ENCODE data around the gene MCUR1. TPM values are rescaled to one million over a fixed set of nuclear protein-coding genes. Genes with fewer than 3 reads are reported as not detected.
"Not testable (repeated sequence)": the region's sequence is repeated elsewhere in the genome, so short reads cannot be mapped to it uniquely, and the experiment has no call there.

MCUR1 gene
- polyA plus RNA-seq, 3 donors, result 2.4 to 7.8 (median 5.2) TPM

- WGBS (ENCODE audit: insufficient coverage), result 100% methylated on average over 1 of the region's 3 CpGs
- H2AFZ ChIP-seq (ENCODE audit: insufficient read depth, low read depth, low read length, poor library complexity, severe bottlenecking), result no peak overlapping the region
- no peaks in the 10 kb centered on the region for H3K36me3 ChIP-seq (replicated peaks in 1 of 2; ENCODE audit: control insufficient read depth in 1 of 2, insufficient read depth in 2 of 2, low read length in 2 of 2)
These were observed 37.0 kb upstream of the MCUR1 start for GRCh38 chr6:13851330-13851729.

GRCh38 chr6:13850690-13851089 lies 36.3 kb upstream of the MCUR1 start:
- H3K36me3 Mint-ChIP-seq; H3K4me3 ChIP-seq (replicated peaks in 1 of 3; ENCODE audit: low read depth in 2 of 3, low read length in 3 of 3); H3K27ac ChIP-seq (ENCODE audit: low read depth in 1 of 2, low read length in 2 of 2); H4K20me1 ChIP-seq (ENCODE audit: insufficient read depth, low read length); H3K4me1 Mint-ChIP-seq; H3K36me3 ChIP-seq (replicated peaks in 1 of 2; ENCODE audit: control insufficient read depth in 1 of 2, insufficient read depth in 2 of 2, low read length in 2 of 2); H3K4me2 ChIP-seq (replicated peaks; ENCODE audit: extremely low read depth, low read length, poor library complexity, severe bottlenecking); H3K79me2 ChIP-seq (ENCODE audit: insufficient read depth, low read length); H3K27me3 ChIP-seq (ENCODE audit: control insufficient read depth in 2 of 2, insufficient read depth in 2 of 2, low read length in 2 of 2); H3K9ac ChIP-seq (ENCODE audit: insufficient read depth, low read length, poor library complexity, severe bottlenecking); H3K27ac Mint-ChIP-seq; H3K4me3 Mint-ChIP-seq; DNase-seq; H3K9me3 ChIP-seq (replicated peaks in 1 of 2; ENCODE audit: control insufficient read depth in 1 of 2, insufficient read depth in 1 of 2, low read length in 2 of 2); H3K27me3 Mint-ChIP-seq (ENCODE audit: low read depth in 3 of 3); H3K4me1 ChIP-seq (ENCODE audit: control insufficient read depth in 1 of 2, insufficient read depth in 2 of 2, low read length in 2 of 2); H2AFZ ChIP-seq (ENCODE audit: insufficient read depth, low read depth, low read length, poor library complexity, severe bottlenecking); intact Hi-C loops (cut with micrococcal nuclease): not testable (repeated sequence)
- peaks cover 0 to 17% (median 4%) of the 10 kb centered on the region in 7 donors for H3K9me3 Mint-ChIP-seq
- WGBS (ENCODE audit: insufficient coverage), result no CpG with 5 or more reads among the region's 5 CpGs

More at GRCh38 chr6:13851330-13851729, 37.0 kb upstream of the MCUR1 start:
- Histone ChIP-seq H3K9me3 (replicated peaks in 1 of 2; ENCODE audit: control insufficient read depth in 1 of 2, insufficient read depth in 1 of 2, low read length in 2 of 2) (no peaks in the 10 kb centered on the region), H3K4me3 (replicated peaks in 1 of 3; ENCODE audit: low read depth in 2 of 3, low read length in 3 of 3) (no peak overlapping the region), H3K79me2 (ENCODE audit: insufficient read depth, low read length) (no peaks in the 10 kb centered on the region), H3K27ac (ENCODE audit: low read depth in 1 of 2, low read length in 2 of 2) (no peak overlapping the region), H4K20me1 (ENCODE audit: insufficient read depth, low read length) (no peaks in the 10 kb centered on the region), H3K4me2 (replicated peaks; ENCODE audit: extremely low read depth, low read length, poor library complexity, severe bottlenecking) (no peak overlapping the region), H3K9ac (ENCODE audit: insufficient read depth, low read length, poor library complexity, severe bottlenecking) (no peak overlapping the region), H3K4me1 (ENCODE audit: control insufficient read depth in 1 of 2, insufficient read depth in 2 of 2, low read length in 2 of 2) (no peaks in the 10 kb centered on the region), H3K27me3 (ENCODE audit: control insufficient read depth in 2 of 2, insufficient read depth in 2 of 2, low read length in 2 of 2) (no peaks in the 10 kb centered on the region)
- H3K4me3 Mint-ChIP-seq, result no peak overlapping the region
- peaks cover 0 to 15% (median 4%) of the 10 kb centered on the region in 7 donors for H3K9me3 Mint-ChIP-seq
- no peak for TF ChIP-seq CTCF (IDR thresholded peaks at IDR 0.05)
- no peaks in the 10 kb centered on the region for H3K4me1 Mint-ChIP-seq
- no peaks in the 10 kb centered on the region for H3K36me3 Mint-ChIP-seq
- no peak for DNase-seq
- peaks cover 4 to 7% (median 6%) of the 10 kb centered on the region in 3 donors for H3K27me3 Mint-ChIP-seq (ENCODE audit: low read depth in 3 of 3)
- H3K27ac Mint-ChIP-seq, result no peak overlapping the region
- intact Hi-C loops (cut with micrococcal nuclease), result no loop called here

Data from CD14-positive monocyte (primary cell).